Activated CD8-positive, alpha-beta memory T cell treated with anti-CD3 and anti-CD28 coated beads, Interleukin-2, amount 50 U/mL, for 24 hours (primary cell): ENCODE data around the gene HPD.
"Not testable (repeated sequence)": the region's sequence is repeated elsewhere in the genome, so short reads cannot be mapped to it uniquely, and the experiment has no call there.

Source experiments
- DNase-seq: peaks from one replicate; pipeline ENCODE4 v3.0.0-alpha.2; 2020; ENCODE audit errors: extremely low read depth

The HPD gene

DNA sequence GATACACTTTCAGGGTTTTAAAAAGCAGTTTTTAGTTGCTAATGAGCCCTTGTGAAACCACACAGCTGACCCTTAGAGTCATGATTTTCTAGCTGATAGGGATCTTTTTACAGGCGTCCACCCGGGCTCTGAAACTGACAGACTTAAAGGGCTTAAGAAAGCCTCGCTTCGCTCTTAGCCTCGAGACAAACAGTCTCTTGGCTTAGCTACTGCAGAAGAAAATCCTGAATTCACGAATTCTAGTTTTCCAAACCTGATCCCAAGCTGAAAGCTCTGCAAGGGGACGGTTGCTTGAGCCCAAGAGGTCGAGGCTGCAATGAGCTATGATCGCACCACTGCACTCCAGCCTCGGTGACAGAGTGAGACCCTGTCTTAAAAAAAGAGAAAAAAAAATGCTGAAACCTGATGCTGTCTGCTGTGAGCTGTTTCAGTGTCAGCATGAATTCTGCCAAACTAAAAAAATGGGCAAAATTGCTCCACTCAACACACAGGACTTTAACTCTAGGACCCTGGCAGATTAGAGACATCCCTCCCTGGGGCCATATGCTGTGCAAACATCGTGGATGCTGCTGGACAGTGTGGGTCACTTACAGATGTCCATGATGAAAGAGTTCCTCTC, 3.1 kb upstream of the HPD start:
- DNase-seq, result no peak

DNA sequence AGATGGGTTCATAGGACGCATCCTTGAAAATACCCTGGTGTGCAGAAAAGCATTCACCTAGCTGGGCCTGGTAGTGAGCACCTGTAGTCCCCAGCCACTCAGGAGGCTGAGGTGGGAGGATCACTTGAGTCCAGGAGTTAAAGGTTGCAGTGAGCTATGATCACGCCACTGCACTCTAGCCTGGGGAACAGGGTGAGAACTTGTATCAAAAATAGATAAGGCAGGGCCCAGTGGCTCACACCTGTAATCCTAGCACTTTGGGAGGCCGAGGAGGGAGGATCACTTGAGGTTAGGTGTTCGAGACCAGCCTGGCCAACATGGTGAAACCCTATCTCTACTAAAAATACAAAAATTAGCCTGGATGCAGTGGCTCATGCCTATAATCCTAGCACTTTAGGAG, 2.0 kb upstream of the HPD start:
- not testable (repeated sequence) for DNase-seq

DNA sequence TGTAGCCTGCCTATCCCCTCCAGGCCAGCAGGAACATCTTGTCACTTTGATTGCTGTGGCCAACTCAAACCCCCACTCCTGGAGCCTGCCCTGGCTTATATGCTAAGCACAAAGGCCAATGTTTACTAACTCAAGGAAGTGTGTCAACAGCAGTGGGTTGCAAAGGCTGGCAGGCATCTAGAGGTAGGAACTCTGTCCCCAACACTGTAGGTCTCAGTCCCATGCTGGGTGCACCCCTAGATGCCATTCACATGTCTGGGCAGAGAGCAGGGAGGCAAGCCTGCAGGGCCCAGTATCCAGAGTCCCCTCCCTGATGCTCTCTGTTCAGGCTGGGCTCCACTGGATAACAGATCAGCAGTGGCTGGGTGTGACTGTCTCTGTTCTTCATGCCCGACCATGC, 1.6 kb upstream of the HPD start:
- DNase-seq, result no peak

DNA sequence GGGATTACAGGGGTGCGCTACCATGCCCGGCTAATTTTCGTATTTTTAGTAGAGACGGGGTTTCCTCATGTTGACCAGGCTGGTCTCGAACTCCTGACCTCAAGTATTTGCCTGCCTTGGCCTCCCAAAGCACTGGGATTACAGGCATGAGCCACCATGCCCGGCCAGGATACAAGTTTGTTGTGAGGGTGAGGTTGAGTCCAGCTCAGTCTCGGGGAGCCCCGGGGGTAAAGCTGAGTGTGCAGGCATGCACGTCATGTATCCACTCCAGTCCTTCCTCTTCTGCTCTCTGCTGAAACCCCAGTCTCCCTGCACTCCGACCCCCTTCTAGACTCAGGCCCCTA, 369 bp downstream of the HPD start:
- DNase-seq, result no peak

DNA sequence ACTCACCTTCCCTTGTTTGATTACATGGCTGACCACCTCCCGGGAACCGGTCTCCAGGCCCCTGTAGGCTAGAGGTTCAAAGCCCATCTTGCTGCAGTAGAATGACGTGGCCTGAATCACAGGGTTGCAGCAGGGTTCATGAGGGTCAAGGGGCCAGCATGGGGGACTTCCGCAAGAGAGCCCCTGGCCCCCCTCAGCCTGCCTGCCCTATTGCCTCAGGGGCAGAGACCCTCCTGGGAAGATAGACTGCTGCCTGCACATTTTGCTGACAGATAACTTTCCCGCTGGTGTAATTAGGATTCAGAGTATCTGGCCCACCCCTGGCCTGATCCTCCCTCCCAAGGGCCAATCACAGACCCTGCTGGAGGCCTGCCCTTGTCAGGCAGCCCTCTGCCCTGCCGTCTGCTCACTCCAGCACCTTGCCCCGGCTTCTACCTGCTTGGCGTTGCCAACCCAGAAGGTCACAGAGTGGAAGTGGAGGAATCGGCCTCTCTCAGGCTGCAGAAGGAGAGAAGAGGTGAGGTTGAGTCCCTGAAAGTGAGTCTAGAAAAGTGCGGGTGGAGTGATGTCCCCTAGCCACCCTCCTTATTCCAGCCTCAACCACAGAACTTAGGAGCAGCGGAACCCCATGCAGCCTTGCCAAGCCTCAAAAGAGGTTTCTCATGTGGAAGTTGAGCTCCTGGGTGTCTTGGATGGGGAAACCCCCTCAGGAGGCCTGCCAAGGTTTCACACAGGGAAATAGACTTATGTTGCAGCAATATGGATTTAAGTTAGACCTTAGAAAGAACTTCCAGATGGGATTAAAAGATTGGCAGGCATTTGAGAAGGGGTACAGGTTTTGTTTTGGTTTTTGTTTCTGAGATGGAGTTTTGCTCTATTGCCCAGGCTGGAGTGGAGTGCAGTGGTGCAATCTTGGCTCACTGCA, 1.1 kb downstream of the HPD start:
- no peak for DNase-seq

DNA sequence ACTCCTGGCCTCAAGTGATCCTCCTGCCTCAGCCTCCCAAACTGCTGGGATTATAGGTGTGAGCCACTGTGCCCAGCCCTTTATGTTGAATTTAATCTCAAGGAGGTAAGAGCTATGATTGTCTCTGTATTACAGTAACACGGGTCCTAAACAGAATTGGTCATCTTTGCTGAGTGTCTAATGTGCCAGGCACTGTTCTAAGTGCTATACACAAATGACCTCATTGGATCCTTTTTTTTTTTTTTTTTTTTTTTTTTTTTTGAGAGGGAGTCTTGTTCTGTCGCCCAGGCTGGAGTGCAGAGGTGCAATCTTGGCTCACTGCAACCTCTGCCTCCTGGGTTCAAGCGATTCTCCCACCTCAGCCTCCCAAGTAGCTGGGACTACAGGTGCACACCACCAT, 6.3 kb downstream of the HPD start:
- not testable (repeated sequence) for DNase-seq

DNA sequence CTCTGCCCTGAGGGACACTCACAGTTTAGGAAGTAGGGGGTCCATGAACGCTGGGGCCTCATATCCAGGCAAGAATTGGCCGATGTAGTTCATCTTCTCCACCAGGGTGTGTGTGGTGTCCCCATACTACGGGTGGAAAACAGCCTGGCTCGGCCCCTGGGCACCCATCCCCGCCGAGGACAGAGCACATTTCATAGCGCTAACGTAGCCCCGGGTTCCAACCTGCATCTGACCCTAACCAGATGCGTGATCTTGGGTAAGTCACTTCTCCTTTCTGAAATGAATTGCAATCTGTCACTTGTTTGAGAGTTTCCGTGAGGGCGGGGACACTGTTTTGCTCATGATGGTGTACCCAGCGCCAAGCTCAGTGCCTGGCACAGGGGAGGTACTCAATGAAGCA, 9.0 kb downstream of the HPD start:
- DNase-seq, result no peak

DNA sequence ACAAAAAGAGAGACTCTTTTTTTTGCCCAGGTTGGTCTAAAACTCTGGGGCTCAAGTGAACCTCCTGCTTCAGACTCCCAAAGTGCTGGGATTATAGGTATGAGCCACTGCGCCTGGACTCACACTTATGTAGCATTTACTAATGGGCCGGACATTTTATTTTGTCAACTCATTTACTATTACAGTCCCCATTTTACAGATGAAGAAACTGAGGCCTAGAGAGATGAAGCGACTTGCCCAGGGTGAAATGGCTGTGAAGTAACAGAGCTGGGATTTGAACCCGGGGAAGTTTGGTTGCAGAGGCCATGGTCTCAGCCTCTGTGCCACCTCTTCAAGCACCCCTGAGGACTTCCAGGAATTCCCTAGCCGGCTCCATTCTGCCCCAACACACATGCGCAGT, 9.4 kb downstream of the HPD start:
- no peak for DNase-seq

DNA sequence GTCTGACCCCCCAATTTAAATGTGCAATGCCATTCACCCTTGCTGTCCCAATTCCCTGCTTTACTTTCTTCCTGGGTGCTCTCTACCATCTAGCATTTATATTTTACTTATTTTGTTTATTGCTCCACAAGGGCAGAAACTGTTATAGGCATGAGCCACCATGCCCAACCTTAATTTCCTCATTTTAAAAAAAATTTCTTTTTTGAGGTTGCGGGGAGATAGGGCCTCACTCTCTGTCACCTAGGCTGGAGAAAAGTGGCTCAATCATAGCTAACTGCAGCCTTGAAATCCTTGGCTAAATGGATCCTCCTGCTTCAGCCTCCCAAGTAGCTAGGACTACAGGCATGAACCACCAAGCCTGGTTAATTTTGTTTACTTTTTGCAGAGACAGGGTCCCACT, 13.0 kb downstream of the HPD start:
- no peak for DNase-seq

DNA sequence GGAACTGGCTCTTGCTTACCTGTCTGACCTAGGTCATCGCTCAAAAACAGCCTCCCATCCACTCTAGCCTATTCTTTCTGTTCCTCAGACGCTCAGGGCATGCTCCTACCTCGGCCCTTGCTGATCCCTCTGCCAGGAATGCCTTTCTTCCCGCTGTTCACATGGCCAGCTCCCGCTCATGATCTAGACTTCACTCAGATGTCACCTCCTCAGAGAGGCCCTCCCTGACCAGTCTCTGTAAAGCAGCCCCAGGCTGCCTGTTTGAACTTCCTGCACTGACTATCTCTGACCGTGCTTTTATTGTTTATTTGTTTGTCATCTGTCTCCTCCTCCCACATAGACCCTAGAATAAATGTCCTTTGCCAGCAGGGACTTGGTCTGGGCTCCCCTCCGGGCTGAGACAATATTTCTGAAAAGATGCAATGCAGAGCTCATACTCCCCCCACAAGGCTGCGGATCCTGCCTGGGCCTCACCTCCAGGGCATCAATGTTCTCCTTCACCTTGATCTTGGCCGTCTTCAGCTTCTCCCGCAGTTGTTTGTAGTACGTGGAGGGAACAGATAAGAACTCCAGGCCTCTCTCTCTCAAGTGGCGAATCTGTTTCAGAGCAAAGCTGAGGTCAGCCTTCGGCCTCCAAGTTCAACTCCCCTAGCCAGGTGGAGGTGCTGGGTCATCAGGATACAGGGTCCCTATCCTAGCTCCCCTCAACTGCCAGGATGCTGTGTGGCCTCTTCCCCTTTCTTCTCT, 15.2 kb downstream of the HPD start:
- no peak for DNase-seq

DNA sequence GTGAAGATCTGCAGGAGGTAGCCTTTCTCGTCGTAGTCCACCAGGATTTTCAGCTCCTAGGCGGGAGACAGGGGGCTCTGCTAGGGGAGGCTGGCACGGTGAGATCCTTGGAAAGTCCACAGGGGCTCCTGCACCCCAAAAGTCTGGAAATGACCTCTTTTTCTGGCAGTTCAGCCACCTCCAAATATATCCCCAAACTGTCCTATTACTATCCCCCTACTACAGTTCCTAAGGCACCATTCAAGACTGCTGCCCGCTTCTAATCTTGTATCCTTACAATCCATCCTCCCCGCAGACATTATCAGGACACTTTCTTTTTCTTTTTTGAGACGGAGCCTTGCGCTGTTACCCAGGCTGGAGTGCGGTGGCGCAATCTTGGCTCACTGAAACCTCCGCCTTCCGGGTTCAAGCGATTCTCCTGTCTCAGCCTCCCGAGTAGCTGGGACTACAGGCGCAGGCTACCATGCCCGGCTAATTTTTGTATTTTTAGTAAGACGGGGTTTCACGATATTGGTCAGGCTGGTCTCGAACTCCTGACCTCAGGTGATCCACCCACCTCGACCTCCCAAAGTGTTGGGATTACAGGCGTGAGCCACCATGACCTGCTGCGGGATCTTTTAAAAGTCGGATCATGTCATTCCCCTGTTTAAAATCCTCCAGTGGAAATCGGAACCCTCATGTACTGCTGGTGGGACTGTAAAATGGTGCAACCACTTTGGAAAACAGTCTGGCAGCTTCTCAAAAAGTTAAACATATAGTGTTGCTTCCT, 18.5 kb downstream of the HPD start:
- no peak for DNase-seq

DNA sequence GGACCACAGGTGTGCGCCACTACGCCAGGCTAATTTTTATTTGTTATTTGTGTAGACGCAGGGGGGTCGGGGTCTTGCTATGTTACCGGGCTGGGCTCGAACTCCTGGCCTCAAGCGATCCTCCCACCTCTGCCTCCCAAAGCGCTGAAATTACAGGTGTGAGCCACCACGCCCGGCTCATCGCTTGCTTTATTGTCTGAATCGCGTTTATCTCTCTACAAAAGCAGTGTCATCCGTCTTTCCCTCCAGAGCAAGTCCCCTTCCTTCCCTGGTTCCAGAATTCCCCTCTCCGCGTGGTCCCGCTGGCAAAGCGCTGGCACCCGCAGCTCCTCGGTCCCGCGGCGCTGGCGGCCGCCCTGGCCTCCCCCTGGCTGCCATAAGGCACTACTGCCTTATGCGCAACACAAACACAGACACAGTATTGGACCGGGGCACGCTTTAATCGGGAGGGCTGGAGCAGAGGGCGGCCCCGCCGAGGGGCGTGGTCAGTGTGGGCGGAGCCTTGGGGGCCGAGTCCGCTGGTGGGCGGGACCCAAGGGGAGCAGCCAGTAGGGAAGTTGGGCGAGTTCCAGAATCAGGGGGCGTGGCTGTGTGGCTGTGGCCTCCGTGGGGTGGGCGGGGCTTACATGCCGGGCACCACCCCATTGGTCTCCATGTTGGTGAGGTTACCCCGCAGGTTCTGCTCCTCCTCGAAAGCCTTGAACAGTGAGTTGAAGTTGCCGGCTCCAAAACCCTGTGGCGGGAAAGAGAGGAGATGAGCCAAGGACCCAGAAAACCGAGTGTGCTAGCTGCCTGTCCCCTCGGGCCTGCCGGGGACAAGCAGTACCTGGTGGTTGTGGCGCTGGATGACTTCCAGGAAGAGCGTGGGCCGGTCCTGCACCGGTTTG, 19.3 kb downstream of the HPD start:
- peak; percentile 99 for DNase-seq

DNA sequence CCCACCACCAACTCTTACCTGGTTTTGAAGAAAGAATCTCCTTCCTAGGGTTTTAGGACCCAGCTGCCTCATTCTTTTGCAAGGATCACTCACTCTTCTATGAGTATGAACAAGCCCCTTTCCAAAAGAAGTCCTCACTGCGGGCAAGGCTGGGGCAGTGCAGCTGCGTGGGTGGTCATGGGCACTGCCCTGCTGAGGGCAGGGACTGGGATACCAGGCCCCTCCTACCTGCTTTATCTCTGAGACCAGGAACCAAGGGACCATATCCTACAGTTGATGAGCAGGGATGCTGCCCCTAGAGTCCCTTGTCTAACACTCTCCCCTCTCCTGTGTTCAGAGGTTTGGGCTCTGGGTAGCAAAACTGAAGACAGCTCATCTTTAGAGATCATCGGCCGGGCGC, 20.5 kb downstream of the HPD start:
- no peak for DNase-seq

DNA sequence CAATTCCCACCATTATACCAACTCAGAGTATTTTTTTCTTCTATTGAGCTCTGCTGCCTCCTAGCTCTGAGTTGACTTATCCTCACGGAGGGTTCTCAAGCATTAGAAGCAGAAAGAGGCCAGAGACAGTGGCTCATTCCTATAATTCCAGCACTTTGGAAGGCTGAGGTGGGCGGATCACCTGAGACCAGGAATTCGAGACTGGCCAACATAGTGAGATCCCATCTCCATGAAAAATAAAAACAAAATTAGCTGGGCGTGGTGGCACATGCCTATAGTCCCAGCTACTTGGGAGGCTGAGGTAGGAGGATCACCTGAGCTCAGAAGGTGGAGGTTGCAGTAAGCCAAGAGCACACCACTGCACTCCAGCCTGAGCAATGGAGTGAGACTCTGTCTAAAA, 21.0 kb downstream of the HPD start:
- no peak for DNase-seq

DNA sequence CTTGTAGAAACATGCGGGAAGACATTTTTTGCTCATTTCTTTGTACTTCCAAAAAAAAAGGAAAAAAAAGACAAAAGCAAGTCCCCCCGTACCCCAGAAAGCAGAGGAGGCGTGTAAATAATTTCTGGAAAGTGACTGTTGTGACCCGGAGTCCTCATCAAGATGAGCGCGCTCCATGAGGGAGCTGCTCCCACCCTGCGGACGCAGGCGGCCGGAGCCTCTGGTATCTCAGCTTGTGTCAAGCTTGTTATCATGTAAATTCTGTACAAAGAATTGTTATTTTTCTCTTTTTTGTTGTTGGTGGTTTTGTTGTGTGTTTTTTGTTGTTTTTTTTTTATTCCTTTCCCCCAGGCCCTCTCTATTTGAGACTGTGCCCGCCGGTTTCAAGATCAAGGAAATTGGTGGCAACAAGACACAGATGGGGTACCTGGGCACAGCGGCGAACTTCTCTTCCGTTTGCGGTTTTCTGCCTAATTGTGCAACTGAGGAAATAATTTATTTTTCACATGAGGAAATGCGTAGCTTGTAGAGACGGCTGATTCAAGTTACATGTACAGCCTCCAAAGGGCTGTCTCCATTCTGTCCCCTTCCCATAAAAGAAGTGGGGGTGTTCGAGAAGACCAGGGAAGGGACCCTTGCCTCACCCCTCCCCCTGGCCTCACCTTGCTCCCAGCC, 27.0 kb downstream of the HPD start:
- no peak for DNase-seq

DNA sequence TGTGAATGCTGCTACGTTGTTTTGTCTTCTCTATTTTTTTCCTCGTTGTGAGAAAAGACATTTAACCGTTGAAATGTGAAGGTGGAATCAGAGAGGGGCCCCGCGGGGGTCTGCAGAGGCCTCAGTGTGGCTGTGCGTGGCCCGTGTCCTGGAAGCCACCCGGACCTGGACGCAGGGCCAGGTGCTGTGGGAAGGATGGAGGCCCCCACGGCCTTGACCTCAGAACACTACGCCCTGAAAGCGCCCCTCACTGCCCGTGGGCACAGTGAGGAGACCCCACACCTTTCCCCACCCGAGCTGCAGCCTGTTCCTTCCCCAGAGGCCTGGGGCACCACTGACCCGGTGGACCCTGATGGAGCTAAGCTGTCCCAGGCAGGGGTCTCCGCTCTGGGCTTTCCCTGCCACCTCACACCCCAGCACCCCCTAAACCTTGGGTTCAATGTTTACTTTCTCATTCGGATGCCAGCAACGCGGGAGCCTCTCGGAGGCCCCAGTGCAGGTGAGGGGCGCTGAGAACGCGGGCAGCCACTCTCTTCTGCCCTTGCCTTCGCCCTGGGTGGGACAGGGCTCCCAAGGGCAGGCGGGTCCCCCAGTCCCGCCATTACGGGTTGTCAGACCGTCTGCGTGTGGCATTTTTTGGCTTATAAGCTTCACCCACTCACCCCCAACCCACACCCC, 27.9 kb downstream of the HPD start:
- no peak for DNase-seq

DNA sequence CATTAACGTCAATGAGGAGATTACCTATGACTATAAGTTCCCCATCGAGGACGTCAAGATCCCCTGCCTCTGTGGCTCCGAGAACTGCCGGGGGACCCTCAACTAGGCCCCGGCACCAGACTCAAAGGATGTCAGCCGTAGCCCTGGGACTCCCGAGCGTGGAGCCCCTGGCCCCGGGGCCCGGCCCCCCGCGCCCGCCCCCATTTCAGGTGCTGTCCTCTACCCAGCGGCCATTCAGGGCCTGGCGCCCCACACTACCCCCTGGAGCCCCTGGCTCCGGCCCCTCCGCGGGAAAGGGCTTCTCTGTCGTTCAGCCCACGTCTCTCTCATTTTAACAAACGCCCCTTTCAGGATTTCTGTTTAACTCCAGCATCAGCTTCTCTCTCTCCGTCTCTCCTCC, 28.5 kb downstream of the HPD start:
- no peak for DNase-seq

DNA sequence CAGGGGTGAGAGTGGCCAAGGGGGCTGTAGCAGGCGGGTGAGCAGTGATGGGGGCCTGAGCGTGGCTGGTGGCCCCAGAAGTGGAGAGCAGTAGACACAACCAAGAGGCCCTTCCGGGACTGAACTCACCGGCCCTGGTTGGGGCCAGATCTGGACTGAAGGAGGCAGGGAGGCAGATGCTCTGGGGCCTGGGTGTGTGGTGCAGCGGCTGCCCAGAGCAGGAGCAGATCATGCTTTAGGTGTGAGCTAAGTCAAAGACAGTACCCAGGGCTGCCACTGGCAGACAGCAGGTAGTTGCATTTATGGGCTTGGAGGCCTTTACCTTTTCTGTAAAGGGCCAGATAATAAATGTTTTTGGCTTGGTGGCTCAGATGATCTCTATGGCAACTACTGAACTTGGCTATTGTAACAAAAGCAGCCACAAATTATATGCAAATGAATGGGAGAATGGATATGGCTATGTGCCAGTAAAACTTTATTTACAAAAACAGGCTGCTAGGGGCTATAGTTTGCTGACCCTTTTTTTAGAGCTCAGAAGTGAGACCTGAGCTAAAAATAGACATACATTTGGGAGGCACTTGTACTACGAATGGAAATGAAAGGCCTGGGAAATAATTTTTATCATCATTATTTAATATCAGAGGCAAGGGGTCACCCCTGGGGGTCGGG, 29.3 kb downstream of the HPD start:
- no peak for DNase-seq

DNA sequence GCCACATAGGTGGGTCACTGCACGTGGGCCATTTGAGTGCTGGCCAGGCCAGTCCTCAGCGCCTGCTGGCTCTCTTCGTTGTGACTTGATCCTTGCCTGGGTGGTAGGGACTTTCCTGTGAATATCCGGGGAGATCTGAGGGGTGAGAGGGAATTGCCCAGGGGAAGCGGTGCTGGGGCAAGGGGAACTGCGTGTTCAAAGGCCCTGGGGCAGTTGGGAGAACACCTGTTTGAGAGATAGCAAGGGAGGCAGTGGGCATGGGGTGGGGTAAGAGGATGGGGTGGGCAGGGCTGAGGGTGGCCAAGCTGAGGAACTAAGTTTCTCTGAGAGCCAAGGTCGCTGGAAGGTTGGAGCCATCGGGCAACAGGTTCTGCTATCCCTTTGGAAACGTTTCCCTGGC, 29.8 kb downstream of the HPD start:
- no peak for DNase-seq
